SIG-M5 treated with dmso at 0.1 percent for 504 hours (cell line): ENCODE measurements around the gene MORN5.

Experiments
- DNase-seq: peaks from one replicate; lab custom pipeline; 2025; ENCODE audit not compliant: unreplicated experiment; lab: John Stamatoyannopoulos, UW

The MORN5 gene

DNA sequence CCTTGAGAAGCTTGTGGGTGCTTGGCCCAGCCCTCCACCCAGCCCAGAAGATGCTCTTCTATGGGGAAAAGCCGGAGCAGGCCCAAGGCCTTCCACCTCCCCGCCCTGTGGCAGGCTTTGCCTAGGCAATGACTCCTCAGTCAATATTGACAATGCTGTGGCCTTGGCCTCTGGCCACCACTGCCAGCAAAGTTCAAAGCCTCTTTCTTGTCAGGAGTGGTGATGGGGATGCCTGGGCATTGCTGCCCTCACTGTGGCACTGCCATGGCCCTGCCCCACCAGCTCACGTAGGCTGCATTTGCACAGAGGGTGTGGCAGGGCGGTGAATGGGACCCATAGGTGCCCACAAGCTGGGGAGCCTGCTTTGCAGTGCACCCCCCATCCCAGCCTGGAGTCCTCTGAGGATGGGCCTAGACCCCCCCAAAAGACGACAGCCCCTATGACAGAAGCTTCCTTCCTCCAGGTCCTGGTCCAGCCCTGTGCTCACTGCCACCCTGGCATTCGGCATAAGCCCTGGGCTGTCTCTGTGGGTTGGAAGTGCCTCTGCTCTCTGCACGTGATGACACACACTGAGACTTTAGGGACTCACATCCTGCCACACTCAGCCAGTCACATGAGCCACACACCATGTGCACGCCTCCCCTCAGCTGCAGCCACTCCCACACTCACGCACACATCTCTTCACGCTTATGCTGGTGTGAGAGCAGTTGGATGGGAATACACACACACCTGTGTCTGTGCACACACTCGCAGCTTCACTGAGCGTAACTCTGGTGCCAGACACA is 31.1 kb downstream of the MORN5 start:
- no peak for DNase-seq

DNA sequence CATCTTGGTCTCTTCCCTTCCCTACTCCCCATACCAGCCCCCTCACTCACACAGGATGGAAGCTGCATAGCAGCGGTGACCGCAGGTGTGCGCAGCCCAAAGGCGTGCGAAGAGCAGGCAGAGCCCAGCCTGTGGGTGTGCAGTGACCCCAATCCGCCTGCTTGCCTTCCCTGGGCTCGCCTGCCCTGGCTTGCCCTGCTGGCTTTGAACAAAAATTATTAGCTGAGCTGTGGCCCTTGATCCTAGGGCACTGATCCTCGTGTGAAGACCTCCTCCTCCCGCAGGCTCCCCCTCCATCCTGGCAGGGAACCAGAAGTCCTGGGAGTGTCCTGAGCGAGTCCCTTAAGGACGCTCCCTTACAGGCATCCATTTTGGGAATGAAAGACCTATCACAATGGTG is 31.9 kb downstream of the MORN5 start:
- no peak for DNase-seq

- no peak for DNase-seq
These were observed 32.7 kb downstream of the MORN5 start for GRCh38 chr9:122192261-122192875.

DNA sequence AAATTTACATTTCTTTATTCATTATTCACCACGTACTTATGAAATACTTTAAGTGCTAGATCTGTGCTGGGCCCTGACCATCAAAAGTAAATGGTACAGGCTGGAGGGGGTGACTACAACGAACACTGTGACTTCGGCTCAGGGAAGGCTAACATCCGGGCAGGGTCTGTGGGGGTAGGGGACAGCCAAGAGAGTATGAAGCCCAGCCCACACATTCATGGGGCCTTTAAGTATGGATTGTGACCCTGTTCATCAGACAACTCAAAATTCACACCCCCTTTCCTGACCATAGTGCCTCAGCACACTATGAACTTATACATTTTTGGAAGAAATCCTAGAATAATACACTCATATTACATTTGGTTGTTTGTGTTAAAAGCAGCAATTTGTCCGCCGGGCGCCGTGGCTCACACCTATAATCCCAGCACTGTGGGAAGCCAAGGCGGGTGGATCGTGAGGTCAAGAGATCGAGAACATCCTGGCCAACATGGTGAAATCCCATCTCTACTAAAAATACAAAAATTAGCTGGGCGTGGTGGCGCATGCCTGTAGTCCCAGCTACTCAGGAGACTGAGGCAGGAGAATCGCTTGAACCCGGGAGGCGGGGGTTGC is 33.3 kb downstream of the MORN5 start:
- no peak for DNase-seq

GRCh38 chr9:122193651-122194050 is 33.9 kb downstream of the MORN5 start:
- no peak for DNase-seq

DNA sequence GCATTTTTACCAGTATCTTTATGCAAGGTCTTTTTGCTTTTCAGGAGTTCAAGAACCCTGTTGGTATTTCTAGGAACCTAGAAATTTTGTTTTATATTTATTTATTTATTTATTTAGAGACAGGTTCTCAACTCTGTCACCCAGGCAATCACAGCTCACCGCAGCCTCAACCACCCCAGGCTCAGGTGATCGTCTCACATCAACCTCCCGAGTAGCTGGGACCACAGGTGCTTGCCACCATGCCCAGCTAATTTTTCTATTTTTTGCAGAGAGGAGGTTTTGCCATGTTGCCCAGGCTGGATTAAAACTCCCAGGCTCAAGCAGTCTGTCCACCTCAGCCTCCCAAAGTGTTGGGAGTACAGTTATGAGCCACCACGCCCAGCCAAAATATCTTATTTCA is 36.2 kb downstream of the MORN5 start:
- DNase-seq = no peak

GRCh38 chr9:122197426-122197825 is 37.7 kb downstream of the MORN5 start:
- DNase-seq = no peak

DNA sequence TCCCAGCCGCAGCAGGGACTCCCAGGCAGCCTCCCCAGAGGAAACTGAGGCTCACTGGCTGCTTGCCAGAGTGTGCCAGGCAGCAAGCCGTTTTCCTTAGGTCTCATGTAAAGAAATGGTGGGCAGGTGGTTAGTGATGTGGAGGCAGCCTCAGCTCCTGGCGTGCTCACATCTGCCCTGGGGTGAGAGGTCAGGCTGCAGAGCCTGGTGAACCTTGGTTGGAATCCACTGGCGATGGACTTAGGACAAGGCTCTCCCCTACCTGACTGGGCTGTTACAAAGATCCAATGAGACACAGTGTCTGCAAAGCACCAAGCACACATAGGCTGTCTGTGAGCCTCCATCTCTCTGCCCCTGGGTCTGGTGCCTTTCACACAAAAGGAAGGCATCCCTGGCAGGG is 38.2 kb downstream of the MORN5 start:
- DNase-seq = no peak

- no peak for DNase-seq
These were observed 41.4 kb downstream of the MORN5 start for GRCh38 chr9:122200960-122201595.

DNA sequence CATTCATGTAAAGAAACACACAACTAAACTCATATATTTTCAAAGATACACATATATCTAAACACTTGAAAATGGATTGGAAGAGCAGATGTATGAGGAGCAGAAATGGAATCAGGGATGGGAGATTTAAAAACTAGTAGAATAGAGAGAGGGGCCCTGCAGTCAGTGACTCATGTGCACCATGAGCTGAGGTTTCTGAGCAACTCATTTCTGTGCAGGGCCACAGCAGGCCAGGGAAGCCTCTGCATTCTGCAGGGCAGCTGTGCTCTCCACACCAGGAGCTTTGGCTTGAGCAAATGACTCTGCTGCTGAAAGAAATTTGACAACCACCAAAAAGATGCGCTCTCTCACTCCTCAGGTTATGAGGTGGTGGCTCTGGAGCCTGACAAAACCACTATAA is 41.9 kb downstream of the MORN5 start:
- DNase-seq = no peak

DNA sequence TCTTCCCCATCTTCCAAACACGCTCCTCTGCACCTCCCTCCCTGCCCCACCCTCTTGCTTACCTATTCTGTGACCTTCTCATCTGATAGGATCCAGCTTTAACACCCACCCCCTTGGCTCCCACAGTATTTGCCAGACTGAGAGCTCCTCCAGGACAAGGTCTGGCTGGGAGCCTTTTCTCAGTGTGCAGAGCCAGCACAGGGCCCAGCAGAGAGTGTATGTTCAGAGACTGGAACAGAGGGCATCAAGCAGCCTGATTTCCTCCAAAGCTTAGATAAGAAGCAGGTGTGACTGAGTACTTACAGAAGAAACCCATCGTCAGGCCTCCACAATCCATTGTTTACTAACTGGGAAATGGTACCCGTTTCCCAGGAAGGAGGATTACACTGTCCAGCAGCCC is 42.4 kb downstream of the MORN5 start:
- DNase-seq = no peak

- no peak for DNase-seq
These were observed 44.3 kb downstream of the MORN5 start for GRCh38 chr9:122204055-122204454.

- DNase-seq = no peak
These were observed 44.8 kb downstream of the MORN5 start for GRCh38 chr9:122204491-122204890.

GRCh38 chr9:122205176-122205575 is 45.5 kb downstream of the MORN5 start:
- DNase-seq = no peak

GRCh38 chr9:122206118-122207046 is 46.7 kb downstream of the MORN5 start:
- DNase-seq = no peak

GRCh38 chr9:122207096-122207495 is 47.4 kb downstream of the MORN5 start:
- DNase-seq = no peak

GRCh38 chr9:122209451-122209850 is 49.7 kb downstream of the MORN5 start:
- no peak for DNase-seq

- no peak for DNase-seq
These were observed 52.8 kb downstream of the MORN5 start for GRCh38 chr9:122212473-122213004.

DNA sequence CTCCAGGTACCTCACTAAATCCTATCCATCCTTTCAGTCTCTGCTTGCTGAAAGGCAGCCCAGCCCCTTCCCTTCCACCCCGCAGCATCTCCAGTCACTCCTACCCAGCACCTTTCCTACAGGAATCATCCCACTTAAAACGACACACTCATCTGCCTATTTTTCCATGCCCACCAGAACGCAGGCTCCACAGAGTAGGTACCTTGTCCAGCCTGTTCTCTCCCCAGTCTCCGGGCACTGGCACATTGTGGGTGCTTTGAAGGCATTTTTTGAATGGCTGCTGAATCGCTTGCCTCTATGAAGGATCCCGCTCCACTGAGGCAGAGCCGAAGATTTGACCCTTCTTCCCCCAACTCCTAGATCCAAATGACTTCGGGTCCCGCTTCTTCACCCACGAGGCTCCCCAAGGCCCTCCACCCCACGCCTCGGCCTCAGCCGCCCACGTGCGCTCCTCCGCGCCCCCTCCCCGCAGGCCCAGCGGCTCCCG is 53.4 kb downstream of the MORN5 start:
- DNase-seq = no peak
